Skeletal muscle tissue (tissue), 4 donors: ENCODE results near the gene ABL1. TPM values are rescaled to one million over a fixed set of nuclear protein-coding genes. Genes with fewer than 3 reads are reported as not detected.
A peak's percentile ranks its signal among the peaks of the same experiment; 100 is the strongest.

ENCODE experiments used
- H3K27ac ChIP-seq: one replicate; pipeline ENCODE4 v1.7.0; 2013; ENCODE audit warnings: mild to moderate bottlenecking, low read depth, low read length, inconsistent platforms
- H3K27me3 ChIP-seq, 3 donors: one replicate each; pipeline ENCODE4 v1.7.0; 2013; ENCODE audit warnings: low read length in 3 of 3; ENCODE audit not compliant: control insufficient read depth in 3 of 3, insufficient read depth in 3 of 3
- H3K36me3 ChIP-seq, 3 donors: one replicate each; pipeline ENCODE4 v1.7.0; 2013; ENCODE audit warnings: low read length in 3 of 3; ENCODE audit not compliant: control insufficient read depth in 3 of 3, insufficient read depth in 3 of 3
- H3K4me1 ChIP-seq, 3 donors: one replicate each; pipeline ENCODE4 v1.7.0; 2013; ENCODE audit warnings: low read length in 3 of 3, mild to moderate bottlenecking in 3 of 3; ENCODE audit not compliant: control insufficient read depth in 3 of 3, insufficient read depth in 3 of 3
- H3K4me3 ChIP-seq, 3 donors: one replicate each; pipeline ENCODE4 v1.7.0; 2013; ENCODE audit warnings: low read length in 3 of 3
- H3K9ac ChIP-seq, 3 donors: one replicate each; pipeline ENCODE4 v1.7.0; 2013; ENCODE audit warnings: low read length in 3 of 3, mild to moderate bottlenecking in 3 of 3, moderate library complexity in 2 of 3, low read depth in 1 of 3
- H3K9me3 ChIP-seq, 3 donors: one replicate each; pipeline ENCODE4 v1.7.0; 2013; ENCODE audit warnings: low read length in 3 of 3; ENCODE audit not compliant: control insufficient read depth in 3 of 3
- total RNA-seq: library from RNA; depleted of rRNA; stranded (reverse); fragments of >200 nt; gene quantifications from one replicate; pipeline ENCODE4 v1.2.3, GENCODE V29; 2014
- donor health status: Osteomylitis.

Gene ABL1
- total RNA-seq, 1 donor from 2014 or later: 27.7 TPM

GRCh38 chr9:130869250-130869649 is 34.2 kb downstream of the ABL1 start:
- H3K9me3 ChIP-seq: no peaks in the 10 kb centered on the region
- H3K36me3 ChIP-seq: peaks cover 24 to 34% (median 25%) of the 10 kb centered on the region in 3 donors
- H3K27me3 ChIP-seq: no peaks in the 10 kb centered on the region
- H3K4me3 ChIP-seq: no peak overlapping the region
- no peak overlapping the region for H3K27ac ChIP-seq
- no peak overlapping the region for H3K9ac ChIP-seq
- peaks cover 7 to 13% (median 12%) of the 10 kb centered on the region in 3 donors for H3K4me1 ChIP-seq

- no peak overlapping the region for H3K27ac ChIP-seq
- peaks cover 32 to 42% (median 33%) of the 10 kb centered on the region in 3 donors for H3K36me3 ChIP-seq
- H3K9me3 ChIP-seq: no peaks in the 10 kb centered on the region
- H3K4me3 ChIP-seq: no peak overlapping the region
- no peak overlapping the region for H3K9ac ChIP-seq
- peaks cover 7 to 13% (median 12%) of the 10 kb centered on the region in 3 donors for H3K4me1 ChIP-seq
- H3K27me3 ChIP-seq: no peaks in the 10 kb centered on the region
Measured at GRCh38 chr9:130870491-130871381, 35.7 kb downstream of the ABL1 start.

- peaks cover 7 to 13% (median 12%) of the 10 kb centered on the region in 3 donors for H3K4me1 ChIP-seq
- no peak overlapping the region for H3K4me3 ChIP-seq
- H3K27me3 ChIP-seq: no peaks in the 10 kb centered on the region
- no peak overlapping the region for H3K27ac ChIP-seq
- H3K36me3 ChIP-seq: peaks cover 33 to 42% (median 35%) of the 10 kb centered on the region in 3 donors
- H3K9me3 ChIP-seq: no peaks in the 10 kb centered on the region
- H3K9ac ChIP-seq: no peak overlapping the region
Measured at GRCh38 chr9:130871395-130872062, 36.5 kb downstream of the ABL1 start.

- Histone ChIP-seq H3K4me1 (peaks cover 7 to 13% (median 12%) of the 10 kb centered on the region in 3 donors), H3K9me3 (no peaks in the 10 kb centered on the region), H3K9ac (no peak overlapping the region), H3K27ac (no peak overlapping the region), H3K27me3 (no peaks in the 10 kb centered on the region), H3K4me3 (no peak overlapping the region), H3K36me3 (peaks cover 33 to 42% (median 37%) of the 10 kb centered on the region in 3 donors)
Measured at GRCh38 chr9:130872093-130872492, 37.0 kb downstream of the ABL1 start.

- peak overlapping the region in 1 of 3 donors; percentile 33 for H3K9ac ChIP-seq
- H3K9me3 ChIP-seq: no peaks in the 10 kb centered on the region
- H3K27me3 ChIP-seq: no peaks in the 10 kb centered on the region
- no peak overlapping the region for H3K4me3 ChIP-seq
- no peak overlapping the region for H3K27ac ChIP-seq
- peaks cover 7 to 12% (median 12%) of the 10 kb centered on the region in 3 donors for H3K4me1 ChIP-seq
- peaks cover 35 to 42% (median 40%) of the 10 kb centered on the region in 3 donors for H3K36me3 ChIP-seq
Measured at GRCh38 chr9:130872508-130872907, 37.5 kb downstream of the ABL1 start.

- H3K27ac ChIP-seq: no peak overlapping the region
- H3K4me3 ChIP-seq: no peak overlapping the region
- peaks cover 7 to 12% (median 11%) of the 10 kb centered on the region in 3 donors for H3K4me1 ChIP-seq
- peak overlapping the region in 1 of 3 donors; percentile 33 for H3K9ac ChIP-seq
- H3K36me3 ChIP-seq: peaks cover 34 to 42% (median 41%) of the 10 kb centered on the region in 3 donors
- no peaks in the 10 kb centered on the region for H3K27me3 ChIP-seq
- H3K9me3 ChIP-seq: no peaks in the 10 kb centered on the region
Measured at GRCh38 chr9:130872912-130873503, 38.0 kb downstream of the ABL1 start.

- Histone ChIP-seq H3K27ac (no peak overlapping the region), H3K9ac (no peak overlapping the region), H3K4me3 (no peak overlapping the region), H3K36me3 (peaks cover 39 to 49% (median 48%) of the 10 kb centered on the region in 3 donors), H3K9me3 (no peaks in the 10 kb centered on the region), H3K4me1 (peaks cover 7 to 12% (median 11%) of the 10 kb centered on the region in 3 donors), H3K27me3 (no peaks in the 10 kb centered on the region)
Measured at GRCh38 chr9:130873966-130874365, 38.9 kb downstream of the ABL1 start.

GRCh38 chr9:130874783-130875182 is 39.7 kb downstream of the ABL1 start:
- no peaks in the 10 kb centered on the region for H3K9me3 ChIP-seq
- H3K4me3 ChIP-seq: no peak overlapping the region
- H3K27me3 ChIP-seq: no peaks in the 10 kb centered on the region
- H3K9ac ChIP-seq: no peak overlapping the region
- no peak overlapping the region for H3K27ac ChIP-seq
- peaks cover 7 to 11% (median 9%) of the 10 kb centered on the region in 3 donors for H3K4me1 ChIP-seq
- H3K36me3 ChIP-seq: peaks cover 45 to 56% (median 54%) of the 10 kb centered on the region in 3 donors

- Histone ChIP-seq H3K9ac (no peak overlapping the region), H3K27me3 (no peaks in the 10 kb centered on the region), H3K4me1 (peaks cover 7 to 9% (median 9%) of the 10 kb centered on the region in 3 donors), H3K27ac (no peak overlapping the region), H3K36me3 (peaks cover 62 to 80% (median 68%) of the 10 kb centered on the region in 3 donors), H3K4me3 (no peak overlapping the region), H3K9me3 (no peaks in the 10 kb centered on the region)
Measured at GRCh38 chr9:130877300-130877699, 42.2 kb downstream of the ABL1 start.
